ENCODE data around the gene MAMDC2.
A peak's percentile ranks its signal among the peaks of the same experiment; 100 is the strongest.
"Not testable (repeated sequence)": the region's sequence is repeated elsewhere in the genome, so short reads cannot be mapped to it uniquely, and the experiment has no call there.

The MAMDC2 gene

GRCh38 chr9:70170151-70170790 is 126.6 kb downstream of the MAMDC2 start:
- TF ChIP-seq CTCF (conservative IDR thresholded peaks at IDR 0.05; ENCODE audit: low read length) = no peak
- DNase-seq (ENCODE audit: low read depth) = no peak
- no peak overlapping the region for H3K4me3 ChIP-seq (ENCODE audit: low read length)

GRCh38 chr9:70172532-70172931 is 128.9 kb downstream of the MAMDC2 start:
- TF ChIP-seq CTCF (conservative IDR thresholded peaks at IDR 0.05; ENCODE audit: low read length) = no peak
- H3K4me3 ChIP-seq (ENCODE audit: low read length) = no peak overlapping the region
- DNase-seq (ENCODE audit: low read depth) = no peak

- no peak overlapping the region for H3K4me3 ChIP-seq (ENCODE audit: low read length)
- no peak for TF ChIP-seq CTCF (conservative IDR thresholded peaks at IDR 0.05; ENCODE audit: low read length)
- peak; percentile 11 for DNase-seq (ENCODE audit: low read depth)
These were observed 133.5 kb downstream of the MAMDC2 start for GRCh38 chr9:70177121-70177520.

- DNase-seq (ENCODE audit: low read depth) = no peak
- no peak for TF ChIP-seq CTCF (conservative IDR thresholded peaks at IDR 0.05; ENCODE audit: low read length)
These were observed 149.1 kb downstream of the MAMDC2 start for GRCh38 chr9:70192707-70193106.

GRCh38 chr9:70195456-70195855 is 151.8 kb downstream of the MAMDC2 start:
- TF ChIP-seq CTCF (conservative IDR thresholded peaks at IDR 0.05; ENCODE audit: low read length) = no peak
- DNase-seq (ENCODE audit: low read depth) = peak; percentile 37
- no peak overlapping the region for H3K4me3 ChIP-seq (ENCODE audit: low read length)

More at GRCh38 chr9:70192707-70193106, 149.1 kb downstream of the MAMDC2 start:
- H3K4me3 ChIP-seq (ENCODE audit: low read length) = no peak overlapping the region

GRCh38 chr9:70197216-70198044 is 153.8 kb downstream of the MAMDC2 start:
- no peak for DNase-seq (ENCODE audit: low read depth)
- no peak overlapping the region for H3K4me3 ChIP-seq (ENCODE audit: low read length)
- TF ChIP-seq CTCF (conservative IDR thresholded peaks at IDR 0.05; ENCODE audit: low read length) = no peak

GRCh38 chr9:70204743-70205142 is 161.1 kb downstream of the MAMDC2 start:
- not testable (repeated sequence) for DNase-seq (ENCODE audit: low read depth); H3K4me3 ChIP-seq (ENCODE audit: low read length)

Measured in AG10803 (cell line).